ENCODE results near the gene FBXL22. TPM values are rescaled to one million over a fixed set of nuclear protein-coding genes. Genes with fewer than 3 reads are reported as not detected.

The FBXL22 gene, protein sequence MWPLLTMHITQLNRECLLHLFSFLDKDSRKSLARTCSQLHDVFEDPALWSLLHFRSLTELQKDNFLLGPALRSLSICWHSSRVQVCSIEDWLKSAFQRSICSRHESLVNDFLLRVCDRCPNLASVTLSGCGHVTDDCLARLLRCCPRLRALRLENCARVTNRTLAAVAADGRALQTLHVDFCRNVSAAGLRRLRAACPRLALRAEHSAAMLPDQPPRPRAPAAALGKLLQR
- under 1 TPM in 8 of 9 donors, not detected in 1; 0.22 to 0.93 (median 0.73) TPM for total RNA-seq
- 1 to 10 TPM in 2 of 3 donors, under 1 TPM in 1; 0.37 to 5.9 (median 1.0) TPM for polyA plus RNA-seq
- long read RNA-seq, donor 1: 0 reads
- long read RNA-seq, donor 2: 0 reads
- long read RNA-seq, donor 3: 0 reads
- long read RNA-seq, donor 4: 0 reads
- long read RNA-seq, donor 5: 0 reads
- long read RNA-seq, donor 6, partial matches to known transcripts: 1 of 2 reads
- long read RNA-seq, donor 6, other reads (novel, unspliced or antisense): 0 of 2 reads
- long read RNA-seq, donor 7, partial matches to known transcripts: 0 of 1 reads
- long read RNA-seq, donor 7, other reads (novel, unspliced or antisense): 0 of 1 reads
- long read RNA-seq, donor 8: 0 reads
- long read RNA-seq, donor 9: 0 reads
- long read RNA-seq, donor 10: 0 reads

DNA sequence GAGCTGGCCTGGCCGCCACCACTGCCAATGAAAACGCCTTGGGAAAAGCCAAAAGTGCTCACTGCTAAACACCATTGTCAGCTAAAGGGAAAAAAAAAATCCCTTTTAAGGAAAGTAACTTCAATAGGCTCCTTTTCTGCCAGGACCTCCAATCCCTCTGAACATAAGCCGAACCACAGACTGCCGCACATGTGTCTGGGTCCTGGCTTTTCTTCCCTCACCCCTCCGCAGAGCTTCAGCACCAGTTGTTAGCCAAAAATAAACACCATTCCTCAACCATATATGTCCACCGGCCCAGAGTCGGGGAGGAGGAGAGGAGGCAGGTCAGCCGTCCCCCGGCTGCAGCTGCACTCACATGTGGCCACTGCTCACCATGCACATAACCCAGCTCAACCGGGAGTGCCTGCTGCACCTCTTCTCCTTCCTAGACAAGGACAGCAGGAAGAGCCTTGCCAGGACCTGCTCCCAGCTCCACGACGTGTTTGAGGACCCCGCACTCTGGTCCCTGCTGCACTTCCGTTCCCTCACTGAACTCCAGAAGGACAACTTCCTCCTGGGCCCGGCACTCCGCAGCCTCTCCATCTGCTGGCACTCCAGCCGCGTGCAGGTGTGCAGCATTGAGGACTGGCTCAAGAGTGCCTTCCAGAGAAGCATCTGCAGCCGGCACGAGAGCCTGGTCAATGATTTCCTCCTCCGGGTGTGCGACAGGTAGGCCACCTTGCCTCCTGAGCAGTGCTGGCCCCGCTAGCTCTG is at the start of gene FBXL22:
FBXL22 (plus strand) TSS at position 350 of the 753 bp plus-strand sequence; CDS start at position 356, 6 bp downstream.
- 54 to 77% (median 75%) methylated on average over 12 to 23 of the region's 23 CpGs for WGBS, 4 donors
- no peak for TF ChIP-seq POLR2A (IDR thresholded peaks at IDR 0.05)
- no peak for TF ChIP-seq CTCF (IDR thresholded peaks at IDR 0.05)
- no peaks in the 10 kb centered on the region for H3K27me3 ChIP-seq
- H3K4me1 ChIP-seq (replicated peaks in 1 of 2): peaks cover 9 to 19% of the 10 kb centered on the region in 2 donors
- H3K4me3 ChIP-seq: no peak within 1 kb of the TSS
- intact Hi-C loops (cut with DNase I): loop anchor here (5.0 kb wide), 2 partner anchors 105 to 125 kb away; no protein-coding TSS in a partner anchor
- no peak for DNase-seq
- H3K27ac ChIP-seq: peak within 1 kb of the TSS in 2 of 5 donors; percentile 4 to 34
- H3K9me3 ChIP-seq (replicated peaks in 1 of 3): no peaks in the 10 kb centered on the region
- H3K36me3 ChIP-seq (replicated peaks in 1 of 2): peaks cover 0 to 8% of the 10 kb centered on the region in 2 donors

- Histone ChIP-seq H3K36me3 (replicated peaks in 1 of 2) (no peaks in the 10 kb centered on the region), H3K9me3 (replicated peaks in 1 of 3) (no peaks in the 10 kb centered on the region), H3K27me3 (no peaks in the 10 kb centered on the region), H3K4me3 (no peak overlapping the region), H3K4me1 (replicated peaks in 1 of 2) (peaks cover 19 to 23% of the 10 kb centered on the region in 2 donors), H3K27ac (no peak overlapping the region)
- TF ChIP-seq POLR2A (IDR thresholded peaks at IDR 0.05): no peak
- no peak for TF ChIP-seq CTCF (IDR thresholded peaks at IDR 0.05)
- DNase-seq: no peak
- intact Hi-C loops (cut with DNase I): loop anchor here in 1 of 2 donors (10.0 kb wide), 1 partner anchor 47 kb away; the partner anchor contains the start of gene USP3
- WGBS, 4 donors: 73 to 82% (median 76%) methylated on average over 1 of the region's 1 CpG
Measured at GRCh38 chr15:63551400-63551799, 45.8 kb upstream of the FBXL22 start.

- peak overlapping the region in 1 of 4 donors; percentile 27 for H3K4me3 ChIP-seq
- H3K27ac ChIP-seq: peak overlapping the region in 4 of 5 donors; percentile 7 to 80 (median 48)
- WGBS, 4 donors: 14 to 23% (median 19%) methylated on average over 3 of the region's 3 CpGs
- intact Hi-C loops (cut with DNase I): loop anchor here in 1 of 2 donors (10.0 kb wide), 1 partner anchor 49 kb away; the partner anchor contains the start of gene USP3
- H3K27me3 ChIP-seq: no peaks in the 10 kb centered on the region
- no peaks in the 10 kb centered on the region for H3K9me3 ChIP-seq (replicated peaks in 1 of 3)
- peak in 6 of 7 donors; percentile 60 to 73 (median 68) for DNase-seq
- H3K36me3 ChIP-seq (replicated peaks in 1 of 2): no peaks in the 10 kb centered on the region
- H3K4me1 ChIP-seq (replicated peaks in 1 of 2): peaks cover 19 to 28% of the 10 kb centered on the region in 2 donors
- no peak for TF ChIP-seq POLR2A (IDR thresholded peaks at IDR 0.05)
- no peak for TF ChIP-seq CTCF (IDR thresholded peaks at IDR 0.05)
Measured at GRCh38 chr15:63553388-63553791, 43.8 kb upstream of the FBXL22 start.

Measured in adrenal gland (tissue), 19 donors.